Measurements from ENCODE around the gene EPSTI1. TPM values are rescaled to one million over a fixed set of nuclear protein-coding genes. Genes with fewer than 3 reads are reported as not detected.

The EPSTI1 gene
- polyA plus RNA-seq, 1 of the 3 experiments (the other 2 are of a cell fraction): 0.02 TPM

GRCh38 chr13:43016226-43016625, 24.2 kb upstream of the EPSTI1 start:
- H3K4me2 ChIP-seq: no peak overlapping the region
- WGBS (ENCODE audit: low lambda C conversion rate): 85% methylated on average over 5 of the region's 5 CpGs
- DNase-seq: no peak
- H3K27me3 ChIP-seq (ENCODE audit: insufficient read depth): no peaks in the 10 kb centered on the region
- no peaks in the 10 kb centered on the region for H4K20me1 ChIP-seq (ENCODE audit: insufficient read depth)
- POLR2A ChIA-PET: no interaction called here
- no peak overlapping the region for H3K27ac ChIP-seq (ENCODE audit: low read depth in 2 of 2, low read length in 1 of 2)
- H3K4me1 ChIP-seq (ENCODE audit: control insufficient read depth in 1 of 2, insufficient read depth in 2 of 2, low read depth in 1 of 2, low read length in 1 of 2): peaks cover 0 to 19% of the 10 kb centered on the region in 2 experiments; a peak in 2 of 4 replicates
- no peaks in the 10 kb centered on the region for H3F3A ChIP-seq (replicated peaks; ENCODE audit: insufficient read depth)
- CTCF ChIA-PET: interaction anchor here (0.9 to 1.2 kb wide), 3 partner anchors 45 to 789 kb away, joined by 3 read pairs; no protein-coding TSS in a partner anchor
- no peak overlapping the region for H2AFZ ChIP-seq (ENCODE audit: low read depth)
- no peaks in the 10 kb centered on the region for H3K9me2 ChIP-seq
- no peaks in the 10 kb centered on the region for H3K9me3 ChIP-seq
- no peak overlapping the region for H3K4me3 ChIP-seq (ENCODE audit: low read depth in 2 of 2, low read length in 1 of 2)
- TF ChIP-seq RXRA (IDR thresholded peaks at IDR 0.05; ENCODE audit: borderline replicate concordance, low read depth): no peak
- TF ChIP-seq FOXM1 (IDR thresholded peaks at IDR 0.05; ENCODE audit: low read depth): no peak
- no peak for TF ChIP-seq TAF1 (IDR thresholded peaks at IDR 0.05; ENCODE audit: borderline replicate concordance, low read depth, low read length)
- no peak for TF ChIP-seq FOSL2 (IDR thresholded peaks at IDR 0.05; ENCODE audit: borderline replicate concordance, low read depth)
- TF ChIP-seq RCOR1 (IDR thresholded peaks at IDR 0.05; ENCODE audit: low read length): no peak
- TF ChIP-seq MAX (IDR thresholded peaks at IDR 0.05; ENCODE audit: low read depth): no peak
- no peak for TF ChIP-seq FOXJ3 (CRISPR knock-in tag; IDR thresholded peaks at IDR 0.05)
- TF ChIP-seq USF1 (IDR thresholded peaks at IDR 0.05; ENCODE audit: borderline replicate concordance, low read depth): no peak
- TF ChIP-seq USF2 (IDR thresholded peaks at IDR 0.05; ENCODE audit: borderline replicate concordance, low read depth, low read length): no peak
- TF ChIP-seq SMC3 (IDR thresholded peaks at IDR 0.05; ENCODE audit: low read depth, low read length): no peak
- no peak for TF ChIP-seq PBX3 (IDR thresholded peaks at IDR 0.05)
- TF ChIP-seq CHD2 (IDR thresholded peaks at IDR 0.05; ENCODE audit: low read length, partially characterized antibody): no peak
- H3K36me3 ChIP-seq (replicated peaks in 1 of 2; ENCODE audit: control insufficient read depth in 1 of 2, insufficient read depth in 2 of 2, low read length in 1 of 2): no peaks in the 10 kb centered on the region
- H3K79me2 ChIP-seq (ENCODE audit: insufficient read depth): no peaks in the 10 kb centered on the region
- no peak overlapping the region for H3K9ac ChIP-seq

GRCh38 chr13:43014162-43014561, 22.1 kb upstream of the EPSTI1 start:
- H3K9me2 ChIP-seq: no peaks in the 10 kb centered on the region
- no peak overlapping the region for H3K9ac ChIP-seq
- H3K79me2 ChIP-seq (ENCODE audit: insufficient read depth): no peaks in the 10 kb centered on the region
- H3K27me3 ChIP-seq (ENCODE audit: insufficient read depth): no peaks in the 10 kb centered on the region
- POLR2A ChIA-PET: interaction anchor here (0.8 kb wide), 1 partner anchor 865 kb away, joined by 3 read pairs; no protein-coding TSS in a partner anchor
- no peak overlapping the region for H2AFZ ChIP-seq (ENCODE audit: low read depth)
- 27% methylated on average over 3 of the region's 3 CpGs for WGBS (ENCODE audit: low lambda C conversion rate)
- H3F3A ChIP-seq (replicated peaks; ENCODE audit: insufficient read depth): no peaks in the 10 kb centered on the region
- DNase-seq: peak; percentile 47
- CTCF ChIA-PET: interaction anchor here (0.8 to 1.9 kb wide), 6 partner anchors 9 to 45 kb away, joined by 3 to 12 read pairs (median 4); partner anchors contain the start of gene DNAJC15
- H4K20me1 ChIP-seq (ENCODE audit: insufficient read depth): no peaks in the 10 kb centered on the region
- no peak overlapping the region for H3K4me2 ChIP-seq
- H3K27ac ChIP-seq (ENCODE audit: low read depth in 2 of 2, low read length in 1 of 2): peak overlapping the region in 1 of 2 experiments; percentile 85; a peak in 2 of 4 replicates
- no peaks in the 10 kb centered on the region for H3K9me3 ChIP-seq
- no peaks in the 10 kb centered on the region for H3K36me3 ChIP-seq (replicated peaks in 1 of 2; ENCODE audit: control insufficient read depth in 1 of 2, insufficient read depth in 2 of 2, low read length in 1 of 2)
- H3K4me1 ChIP-seq (ENCODE audit: control insufficient read depth in 1 of 2, insufficient read depth in 2 of 2, low read depth in 1 of 2, low read length in 1 of 2): peaks cover 0 to 14% of the 10 kb centered on the region in 2 experiments; a peak in 2 of 4 replicates
- no peak overlapping the region for H3K4me3 ChIP-seq (ENCODE audit: low read depth in 2 of 2, low read length in 1 of 2)
- TF ChIP-seq FOXJ3 (CRISPR knock-in tag; IDR thresholded peaks at IDR 0.05): peak; percentile 84
- TF ChIP-seq RXRA (IDR thresholded peaks at IDR 0.05; ENCODE audit: borderline replicate concordance, low read depth): no peak
- TF ChIP-seq TCF12 (IDR thresholded peaks at IDR 0.05): peak; percentile 73
- peak; percentile 50; the same call in 1 of the 2 replicates for TF ChIP-seq POLR2AphosphoS5 (IDR thresholded peaks at IDR 0.05; ENCODE audit: low read depth, low read length)
- TF ChIP-seq MEF2A (IDR thresholded peaks at IDR 0.05; ENCODE audit: borderline replicate concordance, low read depth): no peak
- peak; percentile 27; the same call in 1 of the 2 replicates for TF ChIP-seq NFIC (IDR thresholded peaks at IDR 0.05; ENCODE audit: borderline replicate concordance)
- peak; percentile 76 for TF ChIP-seq GATA2 (CRISPR knock-in tag; IDR thresholded peaks at IDR 0.05)
- peak; percentile 73; the same call in 1 of the 2 replicates for TF ChIP-seq RCOR1 (IDR thresholded peaks at IDR 0.05; ENCODE audit: low read length)
- no peak for TF ChIP-seq IRF3 (IDR thresholded peaks at IDR 0.05; ENCODE audit: low read depth, low read length)
- TF ChIP-seq EZH2phosphoT487 (IDR thresholded peaks at IDR 0.05; ENCODE audit: borderline replicate concordance, low read depth): no peak
- no peak for TF ChIP-seq FOSL2 (IDR thresholded peaks at IDR 0.05; ENCODE audit: borderline replicate concordance, low read depth)
- peak in 1 of 2 experiments; percentile 94; a peak in 2 of 4 replicates for TF ChIP-seq EP300 (IDR thresholded peaks at IDR 0.05; ENCODE audit: borderline replicate concordance in 1 of 2, low read depth in 1 of 2, low read length in 1 of 2)
- TF ChIP-seq PBX3 (IDR thresholded peaks at IDR 0.05): peak; percentile 46
- TF ChIP-seq MAX (IDR thresholded peaks at IDR 0.05; ENCODE audit: low read depth): no peak
- TF ChIP-seq RAD21 (IDR thresholded peaks at IDR 0.05; ENCODE audit: low read length): peak; percentile 10; the same call in 1 of the 2 replicates
- TF ChIP-seq TAF1 (IDR thresholded peaks at IDR 0.05; ENCODE audit: borderline replicate concordance, low read depth, low read length): no peak
